Lung (tissue), 12 donors: ENCODE measurements around the gene NCAM1. TPM values are rescaled to one million over a fixed set of nuclear protein-coding genes. Genes with fewer than 3 reads are reported as not detected.

ENCODE experiments used
- ATAC-seq: fragments of 200-7000 bp; cut with Tn5 transposase; one replicate; pipeline ENCODE4 v1.9.1; 2020; ENCODE audit warnings: moderate number of reproducible peaks; ENCODE audit not compliant: insufficient read depth, low FRiP score
- DNase-seq, 3 donors: peaks; one replicate each; pipeline ENCODE4 v3.0.0-alpha.2; 2013 to 2017
- H3K27ac ChIP-seq, 2 donors: one replicate each; pipeline ENCODE4 v1.5.1; 2013; ENCODE audit warnings: mild to moderate bottlenecking in 2 of 2, moderate library complexity in 2 of 2, control low read depth in 1 of 2, inconsistent platforms in 1 of 2, low read depth in 1 of 2, low read length in 1 of 2
- H3K27me3 ChIP-seq, 3 donors: one replicate each; pipeline ENCODE4 v1.5.1; 2013; ENCODE audit warnings: low read length in 2 of 3; ENCODE audit not compliant: control insufficient read depth in 3 of 3, insufficient read depth in 3 of 3
- H3K36me3 ChIP-seq, 4 donors: one replicate each; pipeline ENCODE4 v1.5.1; 2013; ENCODE audit warnings: low read length in 4 of 4, mild to moderate bottlenecking in 1 of 4, moderate library complexity in 1 of 4; ENCODE audit not compliant: control insufficient read depth in 4 of 4, insufficient read depth in 4 of 4
- H3K4me1 ChIP-seq, 5 donors: one replicate each; pipeline ENCODE4 v1.5.1; 2013; ENCODE audit warnings: low read length in 5 of 5, mild to moderate bottlenecking in 2 of 5, moderate library complexity in 1 of 5; ENCODE audit not compliant: control insufficient read depth in 5 of 5, insufficient read depth in 5 of 5
- H3K4me3 ChIP-seq: one replicate; pipeline ENCODE4 v1.5.1; 2013; ENCODE audit warnings: mild to moderate bottlenecking, control low read depth, moderate library complexity
- H3K9ac ChIP-seq, 2 donors: one replicate each; pipeline ENCODE4 v1.5.1; 2013; ENCODE audit warnings: low read length in 2 of 2, control low read depth in 1 of 2; ENCODE audit not compliant: insufficient read depth in 1 of 2
- H3K9me3 ChIP-seq, 4 donors: one replicate each; pipeline ENCODE4 v1.5.1; 2013; ENCODE audit warnings: low read length in 3 of 4, mild to moderate bottlenecking in 1 of 4, moderate library complexity in 1 of 4; ENCODE audit not compliant: control insufficient read depth in 4 of 4, insufficient read depth in 3 of 4
- CTCF ChIP-seq: IDR thresholded peaks from 2 replicates; pipeline ENCODE4 v1.5.1; 2012; ENCODE audit warnings: mild to moderate bottlenecking; ENCODE audit errors: control extremely low read depth, extremely low read depth
- WGBS, 2 donors: extraction: QIAGEN DNeasy Blood & Tissue Kit; methylation state at CpG; one replicate each; pipeline ENCODE4 v1.1.7; 2013; 5-methylcytosine and 5-hydroxymethylcytosine counted together
- polyA plus RNA-seq, 2 donors: library from polyadenylated mRNA; stranded (reverse); fragments of 200-250 nt; gene quantifications; one replicate each; pipeline ENCODE4 v1.2.1, GENCODE V29; 2013
- total RNA-seq, 2 donors: library from RNA; depleted of rRNA in 1 of 2; stranded (reverse); fragments of >200 nt in 1 of 2; gene quantifications; one replicate each; pipeline ENCODE4 v1.2.1, GENCODE V29; 2014 to 2021
- donor health status: control.
- donor health status: control.
- donor health status: Bipolar disorder and iron deficiency.
- donor health status: healthy.
- donor health status: DM: yes; HTN: yes; CAD: no.

The NCAM1 gene
- total and polyA plus RNA-seq, 4 donors, result 0.28 to 36.5 (median 2.4) TPM

- Histone ChIP-seq H3K9ac (no peak overlapping the region), H3K9me3 (peaks cover 0 to 2% (median 0%) of the 10 kb centered on the region in 4 donors), H3K27me3 (no peaks in the 10 kb centered on the region), H3K27ac (peak overlapping the region in 1 of 2 donors; percentile 45), H3K36me3 (no peaks in the 10 kb centered on the region), H3K4me3 (no peak overlapping the region), H3K4me1 (peaks cover 1 to 73% (median 40%) of the 10 kb centered on the region in 5 donors)
- WGBS, 2 donors, result 74 to 79% methylated on average over 8 of the region's 8 CpGs
- TF ChIP-seq CTCF, result no peak
- ATAC-seq (no peak), DNase-seq (no peak)
These were observed 228.9 kb downstream of the NCAM1 start for GRCh38 chr11:113189909-113190667.

- no peak for TF ChIP-seq CTCF
- peaks cover 1 to 63% (median 32%) of the 10 kb centered on the region in 5 donors for H3K4me1 ChIP-seq
- no peak overlapping the region for H3K4me3 ChIP-seq
- H3K9ac ChIP-seq, result no peak overlapping the region
- H3K9me3 ChIP-seq, result peaks cover 0 to 2% (median 0%) of the 10 kb centered on the region in 4 donors
- H3K36me3 ChIP-seq, result no peaks in the 10 kb centered on the region
- ATAC-seq (no peak), DNase-seq (no peak)
- H3K27me3 ChIP-seq, result no peaks in the 10 kb centered on the region
- WGBS, 2 donors, result 57 to 60% methylated on average over 8 of the region's 8 CpGs
- H3K27ac ChIP-seq, result no peak overlapping the region
These were observed 231.1 kb downstream of the NCAM1 start for GRCh38 chr11:113192121-113192925.

- WGBS, 2 donors, result 77 to 87% methylated on average over 7 of the region's 7 CpGs
- ATAC-seq (no peak), DNase-seq (peak in 2 of 3 donors; percentile 61 to 75)
- H3K9ac ChIP-seq, result no peak overlapping the region
- H3K4me3 ChIP-seq, result no peak overlapping the region
- TF ChIP-seq CTCF, result no peak
- no peaks in the 10 kb centered on the region for H3K36me3 ChIP-seq
- H3K9me3 ChIP-seq, result peaks cover 0 to 2% (median 0%) of the 10 kb centered on the region in 4 donors
- no peaks in the 10 kb centered on the region for H3K27me3 ChIP-seq
- peaks cover under 1 to 56% (median 29%) of the 10 kb centered on the region in 5 donors for H3K4me1 ChIP-seq
- no peak overlapping the region for H3K27ac ChIP-seq
These were observed 231.8 kb downstream of the NCAM1 start for GRCh38 chr11:113193016-113193415.
